ENCODE measurements around the gene ANKRD53.

The ANKRD53 gene

DNA sequence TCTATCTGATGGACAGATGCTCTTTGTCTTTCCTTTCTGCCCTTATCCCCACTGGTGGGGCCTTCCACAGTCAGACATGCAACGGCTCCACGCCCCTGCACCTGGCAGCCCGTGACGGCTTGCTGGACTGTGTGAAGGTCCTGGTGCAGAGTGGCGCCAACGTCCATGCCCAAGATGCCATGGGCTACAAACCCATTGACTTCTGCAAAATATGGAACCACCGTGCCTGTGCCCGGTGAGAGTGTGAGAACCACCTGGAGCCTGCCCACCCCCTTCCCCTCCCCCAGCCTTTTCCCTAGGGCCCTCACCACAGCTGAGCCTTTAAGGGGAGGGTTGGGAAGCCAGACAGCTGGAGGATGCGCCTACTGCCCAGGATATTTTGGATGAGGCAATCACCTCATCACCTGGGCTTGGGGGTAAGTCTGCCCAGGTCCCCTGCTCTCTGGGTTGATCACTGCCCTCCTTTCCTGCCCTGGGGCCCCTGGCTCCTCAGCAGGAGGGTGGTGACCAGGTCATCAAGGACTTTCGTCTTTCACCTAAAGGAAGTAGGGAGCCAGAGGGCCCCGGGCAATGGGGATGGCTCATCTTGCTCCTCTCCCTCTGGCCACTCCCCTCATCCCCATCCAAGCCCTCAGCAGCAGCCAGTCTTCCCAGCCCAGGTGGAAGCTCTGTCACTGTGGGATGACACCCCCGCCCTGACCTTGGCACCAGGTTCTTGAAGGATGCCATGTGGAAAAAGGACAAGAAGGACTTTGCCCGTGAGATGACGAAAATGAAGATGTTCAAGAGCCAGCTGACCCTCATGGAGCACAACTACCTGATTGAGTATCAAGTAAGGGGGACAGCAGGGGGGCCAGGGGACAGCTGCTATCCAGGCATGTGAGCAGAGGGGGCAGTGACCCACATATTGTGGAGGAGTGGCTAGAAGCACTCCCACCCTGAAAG, 3.7 kb downstream of the ANKRD53 start:
- no peak for FAIRE-seq
- DNase-seq (ENCODE audit: insufficient read length, low spot score) = no peak
- no peak for TF ChIP-seq SPI1 (IDR thresholded peaks at IDR 0.05; ENCODE audit: low read depth, low read length)
- no peak for TF ChIP-seq POU2F2 (IDR thresholded peaks at IDR 0.05; ENCODE audit: low read depth, low read length)
- TF ChIP-seq TAF1 (IDR thresholded peaks at IDR 0.05; ENCODE audit: low read depth, low read length) = no peak
- no peak for TF ChIP-seq POLR2A (IDR thresholded peaks at IDR 0.05; ENCODE audit: low read depth, low read length)
- TF ChIP-seq PAX5 (IDR thresholded peaks at IDR 0.05; ENCODE audit: insufficient read depth, low read length, severe bottlenecking) = no peak
- TF ChIP-seq POLR2AphosphoS5 (IDR thresholded peaks at IDR 0.05; ENCODE audit: low read depth, low read length) = no peak

DNA sequence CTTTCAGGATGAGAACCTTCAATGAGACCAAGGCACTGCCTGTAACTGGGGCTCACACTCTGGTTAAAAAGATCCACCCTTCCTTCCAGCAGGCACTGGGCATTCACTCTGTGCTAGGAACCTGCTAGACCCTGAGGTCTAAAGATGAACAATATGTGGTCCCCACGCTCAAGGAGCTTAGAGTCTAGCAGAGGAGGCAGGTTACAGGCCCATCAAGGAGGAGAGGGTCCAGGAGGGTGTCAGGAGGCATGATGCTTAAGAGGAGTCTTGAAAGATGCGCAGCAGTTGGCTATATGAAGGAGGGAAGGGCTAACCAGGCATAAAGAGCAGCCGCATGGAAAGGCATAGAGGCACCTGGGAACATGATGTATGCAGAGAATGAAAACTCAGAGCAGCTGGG, 4.5 kb downstream of the ANKRD53 start:
- FAIRE-seq (no peak), DNase-seq (ENCODE audit: insufficient read length, low spot score) (no peak)

DNA sequence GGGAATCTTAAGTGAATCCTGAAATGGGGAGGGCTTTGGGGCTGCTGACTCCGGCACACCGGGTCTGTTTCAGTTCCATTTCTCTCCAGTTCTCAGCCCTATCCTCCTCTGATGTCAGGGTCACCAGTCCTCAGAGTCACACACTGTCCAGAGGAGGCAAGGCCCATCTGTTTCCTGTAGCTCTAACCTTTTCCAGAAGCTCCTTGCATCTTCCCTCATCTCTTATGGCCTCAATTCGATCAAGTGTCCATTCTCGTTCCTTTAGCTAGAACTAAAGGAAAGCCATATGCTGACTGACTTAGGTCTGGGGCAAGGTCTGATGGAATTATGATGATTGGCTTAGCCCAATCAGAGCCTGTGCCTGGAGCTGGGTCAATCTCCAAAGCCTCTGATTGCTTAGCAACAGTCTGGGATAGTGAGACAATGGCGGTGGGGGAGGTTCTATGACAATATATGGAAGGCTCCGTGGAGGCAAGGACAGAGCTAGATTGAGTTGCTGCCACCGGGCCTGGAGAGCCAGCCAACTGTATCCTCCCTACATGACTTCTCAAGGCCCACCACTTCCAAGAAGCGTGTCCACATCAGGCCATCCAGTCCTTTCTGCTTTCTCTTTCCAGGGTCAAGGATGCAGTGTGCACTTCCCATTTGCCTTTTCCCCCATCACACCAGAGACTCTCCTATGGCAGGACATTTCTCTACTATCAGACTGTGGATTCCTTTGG, 5.2 kb downstream of the ANKRD53 start:
- DNase-seq (ENCODE audit: insufficient read length, low spot score) = no peak
- no peak for TF ChIP-seq POU2F2 (IDR thresholded peaks at IDR 0.05; ENCODE audit: low read depth, low read length)
- no peak for TF ChIP-seq SPI1 (IDR thresholded peaks at IDR 0.05; ENCODE audit: low read depth, low read length)
- no peak for TF ChIP-seq PAX5 (IDR thresholded peaks at IDR 0.05; ENCODE audit: insufficient read depth, low read length, severe bottlenecking)
- TF ChIP-seq POLR2AphosphoS5 (IDR thresholded peaks at IDR 0.05; ENCODE audit: low read depth, low read length) = no peak
- no peak for TF ChIP-seq TAF1 (IDR thresholded peaks at IDR 0.05; ENCODE audit: low read depth, low read length)
- TF ChIP-seq POLR2A (IDR thresholded peaks at IDR 0.05; ENCODE audit: low read depth, low read length) = no peak
- FAIRE-seq = no peak

More for the DNA sequence above, 4.5 kb downstream of the ANKRD53 start:
- TF ChIP-seq TAF1 (IDR thresholded peaks at IDR 0.05; ENCODE audit: low read depth, low read length) (no peak), POLR2A (IDR thresholded peaks at IDR 0.05; ENCODE audit: low read depth, low read length) (no peak), POU2F2 (IDR thresholded peaks at IDR 0.05; ENCODE audit: low read depth, low read length) (no peak), SPI1 (IDR thresholded peaks at IDR 0.05; ENCODE audit: low read depth, low read length) (no peak), POLR2AphosphoS5 (IDR thresholded peaks at IDR 0.05; ENCODE audit: low read depth, low read length) (no peak)

DNA sequence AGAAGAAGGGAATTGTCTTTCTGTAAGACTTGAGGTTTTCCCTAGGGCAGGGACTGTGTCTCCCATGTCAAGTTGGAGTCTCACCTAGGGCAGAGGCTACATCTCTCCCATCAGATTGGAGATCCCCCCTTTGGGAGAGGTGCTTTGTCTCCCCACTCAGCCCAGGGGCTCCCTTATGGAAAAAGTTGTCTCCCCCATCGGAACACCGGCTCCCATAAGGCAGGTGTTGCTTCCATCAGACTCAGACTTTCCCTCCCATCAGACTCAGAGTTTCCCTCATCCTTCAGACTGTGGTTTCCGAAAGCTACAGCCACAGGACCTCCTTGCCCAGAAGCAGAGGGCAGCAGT, 5.8 kb downstream of the ANKRD53 start:
- FAIRE-seq = no peak

DNA sequence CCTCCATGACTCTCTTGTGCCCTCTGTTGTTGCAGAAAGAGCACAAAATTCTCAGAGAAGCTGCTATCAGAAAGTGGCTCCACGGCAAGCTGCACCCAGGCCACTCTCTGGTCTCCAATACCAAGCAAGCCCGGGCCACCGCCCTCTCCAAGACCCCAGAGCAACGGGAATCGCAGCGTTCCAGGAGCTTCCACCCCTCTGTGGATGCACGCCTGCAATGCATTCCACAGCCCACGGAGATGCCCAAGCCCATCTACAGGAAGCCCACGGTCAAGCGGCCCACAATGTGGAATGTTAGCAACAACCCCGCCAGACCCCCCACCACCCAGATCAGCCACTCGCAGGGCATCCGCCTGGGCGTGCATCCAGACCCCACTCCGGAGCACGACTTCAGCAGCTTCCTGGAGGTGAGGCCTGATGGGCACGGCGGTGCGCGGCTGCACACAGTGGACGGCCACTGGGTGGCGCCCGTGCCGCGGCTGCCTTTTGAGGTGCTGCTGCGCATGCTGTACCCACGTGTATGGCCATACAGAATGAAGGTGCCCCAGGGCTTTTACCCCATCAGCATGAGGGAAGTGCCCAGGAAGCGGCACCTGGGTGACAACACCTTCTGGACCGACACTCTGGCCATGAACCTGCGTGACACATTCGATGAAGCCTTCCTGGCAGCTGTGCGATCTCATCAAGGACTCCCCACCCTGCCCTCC, 6.3 kb downstream of the ANKRD53 start:
- TF ChIP-seq POU2F2 (IDR thresholded peaks at IDR 0.05; ENCODE audit: low read depth, low read length) (no peak), SPI1 (IDR thresholded peaks at IDR 0.05; ENCODE audit: low read depth, low read length) (no peak), TAF1 (IDR thresholded peaks at IDR 0.05; ENCODE audit: low read depth, low read length) (no peak), POLR2AphosphoS5 (IDR thresholded peaks at IDR 0.05; ENCODE audit: low read depth, low read length) (no peak), PAX5 (IDR thresholded peaks at IDR 0.05; ENCODE audit: insufficient read depth, low read length, severe bottlenecking) (peak; percentile 69), POLR2A (IDR thresholded peaks at IDR 0.05; ENCODE audit: low read depth, low read length) (no peak)
- DNase-seq (ENCODE audit: insufficient read length, low spot score) = peak; percentile 90
- peak; percentile 98 for FAIRE-seq

More for the DNA sequence above, 5.8 kb downstream of the ANKRD53 start:
- DNase-seq (ENCODE audit: insufficient read length, low spot score) = no peak
- no peak for TF ChIP-seq POLR2AphosphoS5 (IDR thresholded peaks at IDR 0.05; ENCODE audit: low read depth, low read length)
- no peak for TF ChIP-seq POLR2A (IDR thresholded peaks at IDR 0.05; ENCODE audit: low read depth, low read length)
- TF ChIP-seq POU2F2 (IDR thresholded peaks at IDR 0.05; ENCODE audit: low read depth, low read length) = no peak
- no peak for TF ChIP-seq PAX5 (IDR thresholded peaks at IDR 0.05; ENCODE audit: insufficient read depth, low read length, severe bottlenecking)
- TF ChIP-seq TAF1 (IDR thresholded peaks at IDR 0.05; ENCODE audit: low read depth, low read length) = no peak
- TF ChIP-seq SPI1 (IDR thresholded peaks at IDR 0.05; ENCODE audit: low read depth, low read length) = no peak

DNA sequence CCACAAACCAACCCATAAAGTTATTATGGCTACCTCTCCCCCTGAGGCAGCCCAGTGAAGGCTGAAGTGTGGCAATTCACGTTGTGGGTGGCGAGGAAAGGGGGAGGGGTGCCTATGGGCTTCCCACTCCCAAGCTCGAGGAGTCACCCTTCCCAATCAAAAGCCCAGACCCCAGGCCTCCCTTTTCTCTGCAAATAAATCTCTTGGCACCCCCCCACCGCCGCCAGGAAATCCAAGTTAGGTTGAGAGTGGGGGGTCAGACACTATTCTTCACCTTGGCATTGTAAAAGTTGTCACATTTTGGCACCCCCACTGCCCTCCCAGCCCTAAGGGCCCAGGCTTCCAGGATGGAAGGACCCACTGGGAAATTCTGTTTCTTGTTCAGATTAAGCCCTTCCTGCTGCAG, 6.9 kb downstream of the ANKRD53 start:
- DNase-seq (ENCODE audit: insufficient read length, low spot score) (no peak), FAIRE-seq (no peak)
- TF ChIP-seq POLR2AphosphoS5 (IDR thresholded peaks at IDR 0.05; ENCODE audit: low read depth, low read length) = no peak
- TF ChIP-seq PAX5 (IDR thresholded peaks at IDR 0.05; ENCODE audit: insufficient read depth, low read length, severe bottlenecking) = no peak
- no peak for TF ChIP-seq TAF1 (IDR thresholded peaks at IDR 0.05; ENCODE audit: low read depth, low read length)
- TF ChIP-seq SPI1 (IDR thresholded peaks at IDR 0.05; ENCODE audit: low read depth, low read length) = no peak
- TF ChIP-seq POU2F2 (IDR thresholded peaks at IDR 0.05; ENCODE audit: low read depth, low read length) = no peak
- no peak for TF ChIP-seq POLR2A (IDR thresholded peaks at IDR 0.05; ENCODE audit: low read depth, low read length)

DNA sequence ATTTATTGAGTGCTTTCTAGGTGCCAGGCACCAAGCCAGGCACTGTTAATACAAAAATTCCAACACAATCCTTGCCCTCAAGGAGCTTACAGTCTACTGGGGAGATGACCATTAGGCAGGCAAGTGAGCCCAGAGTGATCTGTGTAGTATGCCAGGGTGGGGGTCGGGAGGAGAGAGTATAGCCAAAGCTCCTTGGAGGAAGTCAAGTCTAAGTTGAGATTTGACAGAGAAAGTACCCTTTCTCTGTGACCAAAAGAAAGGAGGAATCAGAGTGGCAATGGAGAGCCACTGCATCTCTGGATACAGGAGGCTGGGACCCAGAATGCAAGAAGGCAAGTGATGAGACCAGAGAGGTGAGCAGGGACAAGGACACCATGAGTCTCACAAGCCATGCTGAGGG, 7.5 kb downstream of the ANKRD53 start:
- FAIRE-seq (no peak), DNase-seq (ENCODE audit: insufficient read length, low spot score) (no peak)
- TF ChIP-seq POLR2A (IDR thresholded peaks at IDR 0.05; ENCODE audit: low read depth, low read length) = no peak
- TF ChIP-seq TAF1 (IDR thresholded peaks at IDR 0.05; ENCODE audit: low read depth, low read length) = no peak
- TF ChIP-seq POLR2AphosphoS5 (IDR thresholded peaks at IDR 0.05; ENCODE audit: low read depth, low read length) = no peak
- TF ChIP-seq PAX5 (IDR thresholded peaks at IDR 0.05; ENCODE audit: insufficient read depth, low read length, severe bottlenecking) = no peak
- TF ChIP-seq SPI1 (IDR thresholded peaks at IDR 0.05; ENCODE audit: low read depth, low read length) = no peak
- TF ChIP-seq POU2F2 (IDR thresholded peaks at IDR 0.05; ENCODE audit: low read depth, low read length) = no peak

DNA sequence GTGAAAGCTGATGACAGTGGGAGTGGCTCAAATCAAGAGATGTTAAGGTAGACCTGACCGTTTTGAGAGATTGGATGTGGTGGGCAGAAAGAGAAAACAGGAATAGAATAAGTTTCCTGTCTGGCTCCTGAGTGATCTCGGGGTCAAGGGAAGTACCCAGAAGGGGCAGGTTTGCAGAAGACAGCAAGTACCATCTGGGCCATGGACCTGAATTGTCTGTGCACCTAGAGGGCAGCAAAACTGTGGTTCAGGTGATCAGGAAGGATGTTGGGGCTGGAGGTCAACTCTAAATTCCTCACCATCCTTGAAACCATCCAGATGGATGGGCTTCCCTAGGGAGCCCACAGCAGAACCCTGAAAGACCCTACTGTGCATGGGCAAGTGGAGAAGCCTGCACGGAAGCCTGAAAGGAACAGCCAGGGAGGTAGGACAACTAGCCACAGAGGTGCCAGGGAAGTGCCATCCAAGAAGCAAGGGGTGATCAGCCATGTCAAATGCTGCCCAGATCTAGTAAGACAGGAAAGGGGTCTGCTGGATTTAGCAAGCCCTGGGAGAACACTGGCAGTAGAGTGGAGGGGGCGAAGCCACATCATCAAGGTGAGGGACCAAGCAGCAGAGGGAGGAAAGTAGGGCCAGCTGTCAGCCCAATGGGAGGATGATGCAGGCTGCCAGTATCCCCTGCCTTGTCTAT, 8.2 kb downstream of the ANKRD53 start:
- TF ChIP-seq SPI1 (IDR thresholded peaks at IDR 0.05; ENCODE audit: low read depth, low read length) (no peak), POLR2AphosphoS5 (IDR thresholded peaks at IDR 0.05; ENCODE audit: low read depth, low read length) (no peak), POLR2A (IDR thresholded peaks at IDR 0.05; ENCODE audit: low read depth, low read length) (no peak), TAF1 (IDR thresholded peaks at IDR 0.05; ENCODE audit: low read depth, low read length) (no peak), POU2F2 (IDR thresholded peaks at IDR 0.05; ENCODE audit: low read depth, low read length) (no peak), PAX5 (IDR thresholded peaks at IDR 0.05; ENCODE audit: insufficient read depth, low read length, severe bottlenecking) (no peak)
- FAIRE-seq = no peak
- DNase-seq (ENCODE audit: insufficient read length, low spot score) = no peak

Measured in GM12891 (cell line).